Sigmoid colon (tissue), 7 donors: Measurements from ENCODE around the gene SH2B3. TPM values are rescaled to one million over a fixed set of nuclear protein-coding genes. Genes with fewer than 3 reads are reported as not detected.
A peak's percentile ranks its signal among the peaks of the same experiment; 100 is the strongest.
"Not testable (repeated sequence)": the region's sequence is repeated elsewhere in the genome, so short reads cannot be mapped to it uniquely, and the experiment has no call there.

Source experiments
- DNase-seq: peaks from one replicate; pipeline ENCODE4 v3.0.0-alpha.2; 2019
- H3K27ac ChIP-seq, 4 donors: fragments of 200-600 bp; sonication (generic); one replicate each; pipeline ENCODE4 v1.5.1; 2016 to 2019; ENCODE audit warnings: mild to moderate bottlenecking in 1 of 4
- H3K27me3 ChIP-seq, 3 donors: fragments of 200-600 bp; sonication (generic); one replicate each; pipeline ENCODE4 v1.5.1; 2019; ENCODE audit warnings: mild to moderate bottlenecking in 1 of 3
- H3K36me3 ChIP-seq, 4 donors: fragments of 200-600 bp; sonication (generic); one replicate each; pipeline ENCODE4 v1.5.1; 2016 to 2019
- H3K4me1 ChIP-seq, 4 donors: fragments of 200-600 bp; sonication (generic); one replicate each; pipeline ENCODE4 v1.5.1; 2017 to 2019
- H3K4me3 ChIP-seq, 4 donors: fragments of 200-600 bp; sonication (generic); one replicate each; pipeline ENCODE4 v1.5.1; 2017 to 2019; ENCODE audit warnings: mild to moderate bottlenecking in 2 of 4, moderate library complexity in 1 of 4
- H3K9me3 ChIP-seq, 4 donors: fragments of 200-600 bp in 3 of 4; sonication (generic) in 3 of 4; one replicate each; pipeline versions ENCODE4 v1.5.1 to v1.6.1; 2013 to 2019
- EP300 ChIP-seq, 4 donors: sonication (generic); formaldehyde crosslinking; IDR thresholded peaks; one replicate each; pipeline ENCODE4 v1.6.1; 2017; ENCODE audit warnings: antibody characterized with exemption in 4 of 4
- POLR2A ChIP-seq, 2 donors: fragments of 450-650 bp; IDR thresholded peaks; one replicate each; pipeline ENCODE4 v1.6.1; 2016; ENCODE audit warnings: antibody characterized with exemption in 2 of 2, mild to moderate bottlenecking in 2 of 2, moderate library complexity in 2 of 2
- POLR2AphosphoS5 ChIP-seq, 4 donors: sonication (generic); formaldehyde crosslinking; IDR thresholded peaks; one replicate each; pipeline ENCODE4 v1.6.1; 2017; ENCODE audit warnings: antibody characterized with exemption in 4 of 4
- WGBS, 2 donors: extraction: QIAGEN DNeasy Blood & Tissue Kit; methylation state at CpG; one replicate each; pipeline ENCODE4 v1.1.7; 2013; 5-methylcytosine and 5-hydroxymethylcytosine counted together
- intact Hi-C: fragments of 100-400 bp; cut with DNase I; formaldehyde crosslinking; loops from one replicate; pipeline ENCODE4 v1.15.1; 2023
- polyA plus RNA-seq, 3 donors: library from polyadenylated mRNA; stranded (reverse); fragments of 200-250 nt; gene quantifications; one replicate each; pipeline ENCODE4 v1.2.3, GENCODE V29; 2013
- total RNA-seq, 4 donors: library from RNA; depleted of rRNA; stranded (reverse); fragments of >200 nt; gene quantifications; one replicate each; pipeline ENCODE4 v1.1.0, GENCODE V29; 2016
- TF ChIP-seq, protein P1 (sequence below), 4 experiments: fragments of 450-650 bp in 3 of 4; fragments of 200-600 bp in 1 of 4; IDR thresholded peaks; one replicate each; pipeline ENCODE4 v1.5.1; 2016 to 2019; ENCODE audit warnings: antibody characterized with exemption in 4 of 4, mild to moderate bottlenecking in 3 of 4, moderate library complexity in 2 of 4
- donor health status: healthy with polysubstance abuse.
- donor health status: Bipolar disorder and iron deficiency.
- donor health status: healthy.

Gene SH2B3
- total and polyA plus RNA-seq, 7 donors = 10.4 to 32.5 (median 14.1) TPM

DNA sequence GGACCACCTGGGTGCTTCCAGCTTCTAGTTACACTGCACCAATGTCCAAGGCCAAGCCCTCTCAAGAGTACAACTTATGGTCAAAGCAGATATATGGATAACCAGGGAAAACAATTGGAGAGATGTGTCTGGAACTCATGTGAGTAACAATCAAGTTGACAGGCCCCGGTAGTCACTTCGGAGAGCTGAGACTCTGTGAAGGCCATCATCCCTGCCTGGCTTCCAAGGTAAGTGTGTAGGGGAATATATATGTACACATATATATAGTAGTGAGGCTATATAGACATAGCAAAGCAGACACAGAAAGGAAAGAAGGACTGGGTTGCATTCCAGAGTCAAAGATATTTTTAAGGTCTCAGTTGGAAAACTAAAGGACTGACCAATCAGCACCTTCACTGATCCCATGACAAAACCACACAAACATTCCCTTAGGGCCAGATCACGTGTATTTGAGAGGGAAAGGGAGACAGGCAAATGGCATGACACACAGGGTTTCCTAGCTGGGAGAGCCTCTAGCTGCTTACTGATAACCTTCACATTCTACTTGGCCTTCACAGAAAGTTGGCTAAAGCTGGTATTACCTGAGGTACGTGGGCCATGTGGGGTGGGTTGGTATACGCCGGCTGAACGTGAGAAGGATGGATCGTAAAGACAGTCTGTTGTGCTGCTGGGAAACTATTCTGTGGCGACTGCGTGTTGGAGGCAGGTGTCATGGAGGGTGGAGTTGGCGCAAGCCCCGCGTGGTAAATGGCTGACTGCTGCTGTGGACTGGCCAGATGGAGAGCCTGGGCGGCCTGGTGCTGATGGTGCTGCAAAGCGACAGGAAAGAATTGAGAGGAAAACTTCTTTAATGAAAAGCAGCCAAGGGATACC, 50.0 kb downstream of the SH2B3 start:
- Histone ChIP-seq H3K4me3 (no peak overlapping the region), H3K9me3 (no peaks in the 10 kb centered on the region), H3K36me3 (peaks cover 28 to 88% (median 47%) of the 10 kb centered on the region in 4 donors), H3K27ac (no peak overlapping the region), H3K27me3 (no peaks in the 10 kb centered on the region), H3K4me1 (peaks cover 0 to 21% (median 6%) of the 10 kb centered on the region in 4 donors)
- no peak for TF ChIP-seq POLR2A (IDR thresholded peaks at IDR 0.05)
- TF ChIP-seq, protein P1, sequence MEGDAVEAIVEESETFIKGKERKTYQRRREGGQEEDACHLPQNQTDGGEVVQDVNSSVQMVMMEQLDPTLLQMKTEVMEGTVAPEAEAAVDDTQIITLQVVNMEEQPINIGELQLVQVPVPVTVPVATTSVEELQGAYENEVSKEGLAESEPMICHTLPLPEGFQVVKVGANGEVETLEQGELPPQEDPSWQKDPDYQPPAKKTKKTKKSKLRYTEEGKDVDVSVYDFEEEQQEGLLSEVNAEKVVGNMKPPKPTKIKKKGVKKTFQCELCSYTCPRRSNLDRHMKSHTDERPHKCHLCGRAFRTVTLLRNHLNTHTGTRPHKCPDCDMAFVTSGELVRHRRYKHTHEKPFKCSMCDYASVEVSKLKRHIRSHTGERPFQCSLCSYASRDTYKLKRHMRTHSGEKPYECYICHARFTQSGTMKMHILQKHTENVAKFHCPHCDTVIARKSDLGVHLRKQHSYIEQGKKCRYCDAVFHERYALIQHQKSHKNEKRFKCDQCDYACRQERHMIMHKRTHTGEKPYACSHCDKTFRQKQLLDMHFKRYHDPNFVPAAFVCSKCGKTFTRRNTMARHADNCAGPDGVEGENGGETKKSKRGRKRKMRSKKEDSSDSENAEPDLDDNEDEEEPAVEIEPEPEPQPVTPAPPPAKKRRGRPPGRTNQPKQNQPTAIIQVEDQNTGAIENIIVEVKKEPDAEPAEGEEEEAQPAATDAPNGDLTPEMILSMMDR (IDR thresholded peaks at IDR 0.05) = no peak
- peak; percentile 40 for DNase-seq
- intact Hi-C loops = no loop called here
- WGBS, 2 donors = 93 to 95% methylated on average over 15 of the region's 15 CpGs

DNA sequence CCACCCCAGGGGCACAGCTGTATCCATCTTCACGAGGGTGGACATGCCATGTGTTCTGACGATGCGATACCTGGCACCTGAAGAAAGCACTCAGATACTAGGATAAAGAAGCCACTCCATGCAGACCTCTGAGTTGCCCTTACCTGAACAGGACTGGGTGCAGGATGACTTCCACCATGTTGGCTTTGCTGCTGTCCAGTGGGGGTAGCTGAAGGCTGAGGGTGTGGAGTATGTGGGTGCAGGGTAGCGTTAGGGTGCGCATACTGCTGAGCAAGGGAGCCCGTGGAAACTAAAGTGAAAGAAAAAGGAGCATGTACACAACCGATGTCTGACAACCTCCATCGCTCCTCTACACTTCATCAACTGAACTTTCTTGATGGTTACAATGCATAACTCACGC, 51.3 kb downstream of the SH2B3 start:
- Histone ChIP-seq H3K9me3 (no peaks in the 10 kb centered on the region), H3K4me1 (peaks cover 0 to 26% (median 13%) of the 10 kb centered on the region in 4 donors), H3K27ac (no peak overlapping the region), H3K27me3 (no peaks in the 10 kb centered on the region), H3K4me3 (no peak overlapping the region), H3K36me3 (peaks cover 27 to 82% (median 44%) of the 10 kb centered on the region in 4 donors)
- 90 to 95% methylated on average over 9 of the region's 9 CpGs for WGBS, 2 donors
- DNase-seq = peak; percentile 48
- intact Hi-C loops = no loop called here
- TF ChIP-seq, protein P1 (IDR thresholded peaks at IDR 0.05) = no peak
- no peak for TF ChIP-seq POLR2A (IDR thresholded peaks at IDR 0.05)
- TF ChIP-seq EP300 (IDR thresholded peaks at IDR 0.05) = no peak
- TF ChIP-seq POLR2AphosphoS5 (IDR thresholded peaks at IDR 0.05) = no peak

DNA sequence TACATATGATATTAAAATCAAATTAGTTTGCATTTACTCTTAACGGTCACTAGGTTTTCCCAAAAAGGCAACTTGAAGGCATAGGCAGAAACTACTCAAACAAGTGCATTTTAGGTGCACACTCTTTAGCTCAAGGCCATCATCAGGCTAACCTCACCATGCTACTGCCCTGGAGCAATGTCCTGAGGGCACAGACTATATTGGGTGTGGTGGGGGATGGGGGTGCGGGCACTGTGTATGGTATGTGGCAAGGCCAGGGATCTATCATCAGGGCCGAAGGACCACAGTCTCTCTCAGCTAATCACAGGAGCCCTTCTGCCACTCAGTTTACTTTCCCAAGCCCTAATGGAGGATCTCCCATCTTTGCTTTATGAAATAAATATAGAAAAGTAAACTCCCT, 51.9 kb downstream of the SH2B3 start:
- H3K9me3 ChIP-seq = no peaks in the 10 kb centered on the region
- no peak overlapping the region for H3K27ac ChIP-seq
- peak; percentile 38 for DNase-seq
- intact Hi-C loops = no loop called here
- H3K27me3 ChIP-seq = no peaks in the 10 kb centered on the region
- TF ChIP-seq EP300 (IDR thresholded peaks at IDR 0.05) (no peak), POLR2A (IDR thresholded peaks at IDR 0.05) (no peak), POLR2AphosphoS5 (IDR thresholded peaks at IDR 0.05) (no peak)
- TF ChIP-seq, protein P1 (IDR thresholded peaks at IDR 0.05) = no peak
- peaks cover 27 to 77% (median 43%) of the 10 kb centered on the region in 4 donors for H3K36me3 ChIP-seq
- peaks cover 0 to 32% (median 18%) of the 10 kb centered on the region in 4 donors for H3K4me1 ChIP-seq
- 94% methylated on average over 3 of the region's 3 CpGs for WGBS, 2 donors
- no peak overlapping the region for H3K4me3 ChIP-seq

DNA sequence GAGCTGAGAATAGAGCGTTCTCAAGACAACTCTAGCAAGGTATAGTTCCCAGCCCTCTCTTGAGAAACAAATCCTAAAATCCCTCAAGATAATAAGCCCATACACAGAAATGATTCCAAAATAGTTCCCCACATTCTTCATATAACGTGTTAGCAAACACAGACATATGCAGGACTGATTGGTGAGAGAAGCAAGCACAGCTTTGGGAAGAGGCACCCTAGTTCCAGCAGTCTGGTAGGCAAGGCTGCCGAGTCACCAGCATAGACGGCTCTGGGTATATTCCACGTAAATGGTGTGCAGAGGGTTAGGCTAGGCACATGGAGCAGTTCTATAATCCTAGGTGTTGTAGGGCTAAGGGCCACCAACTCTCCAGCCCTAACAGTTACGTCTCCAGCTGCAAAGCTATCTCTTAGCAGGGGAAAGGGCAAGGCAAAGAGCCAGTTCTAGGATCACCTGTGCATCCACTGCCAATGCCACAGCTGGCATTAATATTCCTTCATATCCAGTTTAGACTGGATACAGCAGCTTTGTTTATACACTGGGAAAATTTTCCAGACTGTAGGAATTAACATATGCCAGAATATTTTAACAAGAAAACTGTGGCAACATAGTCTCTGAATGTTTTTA, 52.9 kb downstream of the SH2B3 start:
- peak overlapping the region in 1 of 4 donors; percentile 30 for H3K27ac ChIP-seq
- H3K9me3 ChIP-seq = no peaks in the 10 kb centered on the region
- 88 to 95% methylated on average over 6 of the region's 6 CpGs for WGBS, 2 donors
- H3K4me1 ChIP-seq = peaks cover 0 to 33% (median 18%) of the 10 kb centered on the region in 4 donors
- no peak for TF ChIP-seq EP300 (IDR thresholded peaks at IDR 0.05)
- no peak for TF ChIP-seq POLR2AphosphoS5 (IDR thresholded peaks at IDR 0.05)
- TF ChIP-seq, protein P1 (IDR thresholded peaks at IDR 0.05) = no peak
- no peak overlapping the region for H3K4me3 ChIP-seq
- intact Hi-C loops = no loop called here
- no peaks in the 10 kb centered on the region for H3K27me3 ChIP-seq
- peaks cover 17 to 70% (median 33%) of the 10 kb centered on the region in 4 donors for H3K36me3 ChIP-seq
- DNase-seq = peak; percentile 30

DNA sequence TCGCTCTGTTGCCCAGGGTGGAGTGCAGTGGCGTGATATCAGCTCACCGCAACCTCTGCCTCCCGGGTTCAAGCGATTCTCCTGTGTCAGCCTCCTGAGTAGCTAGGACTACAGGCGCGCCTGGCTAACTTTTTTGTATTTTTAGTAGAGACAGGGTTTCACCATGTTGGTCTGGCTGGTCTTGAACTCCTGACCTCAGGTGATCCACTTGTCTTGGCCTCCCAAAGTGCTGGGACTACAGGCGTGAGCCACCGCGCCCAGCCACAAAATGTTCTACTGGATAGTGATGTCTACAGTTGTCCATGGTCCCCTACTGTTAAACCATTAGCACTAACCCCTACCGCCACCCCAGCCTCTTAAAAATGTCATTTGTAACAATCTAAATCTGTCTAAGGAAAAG, 54.4 kb downstream of the SH2B3 start:
- Histone ChIP-seq H3K36me3 (peaks cover 12 to 58% (median 21%) of the 10 kb centered on the region in 4 donors), H3K4me1 (peaks cover 0 to 33% (median 18%) of the 10 kb centered on the region in 4 donors)
- H3K27me3 ChIP-seq, intact Hi-C loops, H3K27ac ChIP-seq, H3K9me3 ChIP-seq, H3K4me3 ChIP-seq: not testable (repeated sequence)
- DNase-seq = peak; percentile 49
- 98% methylated on average over 11 of the region's 11 CpGs for WGBS, 2 donors
